K562 (cell line): Measurements from ENCODE around the gene DNAJB11. TPM values are rescaled to one million over a fixed set of nuclear protein-coding genes. Genes with fewer than 3 reads are reported as not detected.
"Not testable (repeated sequence)": the region's sequence is repeated elsewhere in the genome, so short reads cannot be mapped to it uniquely, and the experiment has no call there.

Experiments
- ATAC-seq: fragments of 200-7000 bp; cut with Tn5 transposase; 3 replicates; pipeline ENCODE4 v1.9.1; 2020; ENCODE audit warnings: moderate library complexity
- BruUV-seq: library from RNA; stranded (reverse); fragments of 400-500 nt; replicated peaks from 2 replicates; lab custom pipeline; 2021; lab: Mats Ljungman, UMichigan
- CTCF ChIA-PET: fragments of 300-600 bp; formaldehyde crosslinking; extraction: SDS; loops from one replicate; lab custom pipeline; 2021; ENCODE audit warnings: low intra/inter-chr PET ratio; lab: Yijun Ruan, JAX
- POLR2A ChIA-PET: fragments of 300-600, 350-650 bp; sonication (Branson Sonifier 250); formaldehyde crosslinking; extraction: SDS; loops from one replicate; lab custom pipeline; 2021; ENCODE audit warnings: antibody characterized with exemption, inconsistent platforms; lab: Yijun Ruan, JAX
- DNase-seq, 4 experiments: peaks; one replicate each; pipeline versions ENCODE4 v3.0.0 to v3.0.0-alpha.2; 2011 to 2018; ENCODE audit warnings: low spot score in 3 of 4, mixed read lengths in 3 of 4; ENCODE audit errors: extremely low read depth in 1 of 4
- FAIRE-seq: peaks from 2 replicates; lab custom pipeline; 2011; peaks lifted over from hg19 to GRCh38; lab: Jason Lieb, UNC
- H2AFZ ChIP-seq: 2 replicates; pipeline ENCODE4 v1.6.0; 2011; ENCODE audit warnings: low read depth, low read length, control low read depth, inconsistent platforms
- H3K27ac ChIP-seq: fragments of 200-600 bp; 3 replicates; pipeline ENCODE4 v1.8.0; 2011; ENCODE audit warnings: low read depth, mild to moderate bottlenecking, control low read depth, inconsistent platforms, low read length, moderate library complexity, mixed read lengths; ENCODE audit errors: extremely low read depth
- H3K27me3 ChIP-seq, 2 experiments: fragments of 300-600 bp in 1 of 2; 2 replicates in 1 of 2; 3 replicates in 1 of 2; pipeline versions ENCODE4 v1.6.0 to v1.8.0; 2011; ENCODE audit warnings: inconsistent platforms in 2 of 2, low read length in 2 of 2, mild to moderate bottlenecking in 1 of 2, mixed read lengths in 1 of 2, moderate library complexity in 1 of 2; ENCODE audit not compliant: control insufficient read depth in 2 of 2, insufficient read depth in 2 of 2
- H3K36me3 ChIP-seq: fragments of 300-600 bp; 3 replicates; pipeline ENCODE4 v1.8.0; 2011; ENCODE audit warnings: mild to moderate bottlenecking, low read length, inconsistent platforms; ENCODE audit not compliant: control insufficient read depth, insufficient read depth
- H3K4me1 ChIP-seq, 2 experiments: fragments of 200-600 bp in 1 of 2; replicated peaks in 1 of 2; 2 replicates in 1 of 2; 3 replicates in 1 of 2; pipeline versions ENCODE4 v1.5.1 to v1.8.0; 2011; ENCODE audit warnings: inconsistent platforms in 2 of 2, low read length in 2 of 2, mild to moderate bottlenecking in 1 of 2, mixed read lengths in 1 of 2, moderate library complexity in 1 of 2; ENCODE audit not compliant: control insufficient read depth in 2 of 2, insufficient read depth in 2 of 2
- H3K4me2 ChIP-seq: 2 replicates; pipeline ENCODE4 v1.6.1; 2011; ENCODE audit warnings: low read length, control low read depth, inconsistent platforms, mixed read lengths; ENCODE audit not compliant: insufficient read depth
- H3K4me3 ChIP-seq: fragments of 200-600 bp; sonication (generic), shearing (Covaris generic); 2 replicates; pipeline ENCODE4 v1.5.1; 2016; ENCODE audit warnings: control low read depth, inconsistent platforms
- H3K79me2 ChIP-seq: fragments of 200-600 bp; 3 replicates; pipeline ENCODE4 v1.8.0; 2011; ENCODE audit warnings: low read length, inconsistent platforms; ENCODE audit not compliant: control insufficient read depth, insufficient read depth
- H3K9ac ChIP-seq, 2 experiments: 2 replicates each; pipeline versions ENCODE4 v1.6.0 to v1.6.1; 2011; ENCODE audit warnings: low read depth in 2 of 2, low read length in 2 of 2, control low read depth in 1 of 2, inconsistent platforms in 1 of 2, mild to moderate bottlenecking in 1 of 2, mixed read lengths in 1 of 2; ENCODE audit not compliant: insufficient read depth in 1 of 2
- H3K9me1 ChIP-seq: one replicate; pipeline ENCODE4 v1.6.0; 2011; ENCODE audit warnings: inconsistent platforms, mild to moderate bottlenecking, low read length, moderate library complexity; ENCODE audit not compliant: control insufficient read depth, insufficient read depth
- H3K9me3 ChIP-seq: replicated peaks from 2 replicates; pipeline ENCODE4 v1.5.1; 2011; ENCODE audit warnings: low read depth, low read length, inconsistent platforms; ENCODE audit not compliant: control insufficient read depth, insufficient read depth
- H4K20me1 ChIP-seq: replicated peaks from 2 replicates; pipeline ENCODE4 v1.6.1; 2011; ENCODE audit warnings: low read length, inconsistent platforms, mixed read lengths; ENCODE audit not compliant: control insufficient read depth, insufficient read depth
- BRCA1 ChIP-seq, 2 experiments: fragments of 450-650 bp in 1 of 2; sonication (generic) in 1 of 2; formaldehyde crosslinking in 1 of 2; IDR thresholded peaks; 2 replicates each; pipeline versions ENCODE4 v1.5.0 to v1.6.1; 2017 to 2020; ENCODE audit warnings: mild to moderate bottlenecking in 1 of 2, missing genetic modification reagents in 1 of 2
- POLR2G ChIP-seq: fragments of 200-400 bp; formaldehyde crosslinking; IDR thresholded peaks from 2 replicates; pipeline ENCODE4 v1.6.1; 2017; ENCODE audit warnings: low read depth, mild to moderate bottlenecking, antibody characterized with exemption, low read length, moderate library complexity
- SRSF3 ChIP-seq: fragments of 200-400 bp; formaldehyde crosslinking; IDR thresholded peaks from 2 replicates; pipeline ENCODE4 v1.6.1; 2016; ENCODE audit warnings: mild to moderate bottlenecking, low read length, moderate library complexity; ENCODE audit not compliant: insufficient read depth
- TAF9B ChIP-seq: fragments of 450-650 bp; IDR thresholded peaks from 2 replicates; pipeline ENCODE4 v1.6.1; 2018; ENCODE audit warnings: mild to moderate bottlenecking; ENCODE audit not compliant: partially characterized antibody
- TEAD1 ChIP-seq, 2 experiments: fragments of 450-650 bp in 1 of 2; sonication (generic) in 1 of 2; formaldehyde crosslinking; IDR thresholded peaks; 2 replicates each; pipeline versions ENCODE4 v1.4.0 to v1.8.0; 2020 to 2022; ENCODE audit warnings: mild to moderate bottlenecking in 2 of 2, missing genetic modification reagents in 1 of 2
- WGBS: fragments of 100-300 bp; shearing (Covaris generic); methylation state at CpG from one replicate; pipeline ENCODE4 v1.1.6; 2016; ENCODE audit warnings: low coverage, mixed read lengths; ENCODE audit not compliant: insufficient coverage; ENCODE audit errors: missing lambda C conversion rate; 5-methylcytosine and 5-hydroxymethylcytosine counted together
- in situ Hi-C: fragments of 300-500 bp; cut with MboI; formaldehyde crosslinking; loops from 4 replicates; pipeline ENCODE4 v1.15.0; 2018; ENCODE audit warnings: inconsistent platforms, mixed read lengths
- intact Hi-C: fragments of 100-400 bp; cut with micrococcal nuclease; formaldehyde crosslinking; loops from 2 replicates; pipeline ENCODE4 v1.14.2; 2022
- polyA plus RNA-seq, 8 experiments: library from polyadenylated mRNA; depleted of rRNA in 4 of 8; stranded (reverse) in 5 of 8; unstranded in 3 of 8; fragments of >200 nt; fragmentation: Nextera tagmentation in 2 of 8; fragmentation: Illumina TruSeq in 1 of 8; extraction: Ambion mirVana in 2 of 8; extraction: Trizol in 1 of 8; gene quantifications; 2 replicates each; pipeline versions ENCODE4 v1.2.1 to v1.2.3, GENCODE V29; 2011 to 2014; ENCODE audit warnings: inconsistent platforms in 1 of 8, missing spikeins in 1 of 8
- total RNA-seq, 7 experiments: library from RNA; depleted of rRNA in 6 of 7; stranded (reverse); fragments of >200 nt in 6 of 7; fragmentation: Illumina TruSeq in 2 of 7; extraction: Trizol in 2 of 7; gene quantifications; 2 replicates each; pipeline versions ENCODE4 v1.2.1 to v1.2.3, GENCODE V29; 2011 to 2021; ENCODE audit warnings: low replicate concordance in 1 of 7
- TF ChIP-seq, protein P1 (sequence below): fragments of 450-650 bp; IDR thresholded peaks from 2 replicates; pipeline ENCODE4 v1.6.1; 2017; ENCODE audit warnings: mild to moderate bottlenecking, moderate library complexity
- TF ChIP-seq, protein P2 (sequence below): sonication (generic); formaldehyde crosslinking; IDR thresholded peaks from 2 replicates; pipeline ENCODE4 v1.8.0; 2022; ENCODE audit warnings: missing genetic modification reagents, mild to moderate bottlenecking, moderate library complexity, borderline replicate concordance
- TF ChIP-seq, protein P3 (sequence below): fragments of 200-800 bp; sonication (Bioruptor generic); IDR thresholded peaks from 2 replicates; pipeline ENCODE4 v1.6.1; 2017; ENCODE audit warnings: missing genetic modification characterization, missing compliant biosample characterization

DNAJB11 gene
- total and polyA plus RNA-seq, 9 of the 15 experiments (the other 6 are each of a cell fraction or from before 2014, with no cell fraction given), result 14.8 to 74.7 (median 63.8) TPM

DNA sequence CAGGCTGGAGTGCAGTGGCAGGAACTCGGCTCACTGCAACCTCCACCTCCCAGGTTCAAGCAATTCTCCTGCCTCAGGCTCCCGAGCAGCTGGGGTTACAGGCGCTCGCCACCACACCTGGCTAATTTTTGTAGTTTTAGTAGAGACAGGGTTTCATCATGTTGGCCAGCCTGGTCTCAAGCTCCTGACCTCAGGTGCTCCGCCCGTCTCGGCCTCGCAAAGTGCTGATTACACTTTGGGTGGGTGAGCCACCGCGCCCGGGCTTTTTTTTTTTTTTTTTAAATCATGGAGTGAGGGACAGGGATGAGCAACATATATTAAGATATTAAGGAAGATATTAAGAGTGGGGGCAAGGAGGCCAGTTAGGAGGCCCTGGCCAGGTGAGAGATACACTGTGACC is 1.2 kb upstream of the DNAJB11 start:
- Histone ChIP-seq H2AFZ (peak overlapping the region; percentile 53), H3K9ac (peak overlapping the region; percentile 87 to 89; a peak in 3 of 4 replicates), H3K4me1 (peaks cover 3 to 11% of the 10 kb centered on the region in 2 experiments; a peak in 4 of 5 replicates), H3K27ac (peak overlapping the region; percentile 89), H3K4me2 (peak overlapping the region; percentile 96), H3K4me3 (peak overlapping the region; percentile 96), H3K79me2 (peaks cover 69% of the 10 kb centered on the region), H3K36me3 (peaks cover 27% of the 10 kb centered on the region; the same call in 2 of the 3 replicates)
- H3K9me1 ChIP-seq, in situ Hi-C loops, H4K20me1 ChIP-seq, H3K27me3 ChIP-seq, CTCF ChIA-PET, ATAC-seq, intact Hi-C loops, H3K9me3 ChIP-seq, BruUV-seq, FAIRE-seq: not testable (repeated sequence)
- WGBS, result 0% methylated on average over 10 of the region's 11 CpGs
- TF ChIP-seq POLR2G, result 0 out of 2 replicates have a peak, but pooled peaks have one; percentile 28
- TF ChIP-seq, protein P1, sequence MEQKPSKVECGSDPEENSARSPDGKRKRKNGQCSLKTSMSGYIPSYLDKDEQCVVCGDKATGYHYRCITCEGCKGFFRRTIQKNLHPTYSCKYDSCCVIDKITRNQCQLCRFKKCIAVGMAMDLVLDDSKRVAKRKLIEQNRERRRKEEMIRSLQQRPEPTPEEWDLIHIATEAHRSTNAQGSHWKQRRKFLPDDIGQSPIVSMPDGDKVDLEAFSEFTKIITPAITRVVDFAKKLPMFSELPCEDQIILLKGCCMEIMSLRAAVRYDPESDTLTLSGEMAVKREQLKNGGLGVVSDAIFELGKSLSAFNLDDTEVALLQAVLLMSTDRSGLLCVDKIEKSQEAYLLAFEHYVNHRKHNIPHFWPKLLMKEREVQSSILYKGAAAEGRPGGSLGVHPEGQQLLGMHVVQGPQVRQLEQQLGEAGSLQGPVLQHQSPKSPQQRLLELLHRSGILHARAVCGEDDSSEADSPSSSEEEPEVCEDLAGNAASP, result 0 out of 2 replicates have a peak, but pooled peaks have one; percentile 42
- POLR2A ChIA-PET, result interaction anchor here (0.6 to 5.7 kb wide), 6 partner anchors 8 to 995 kb away, joined by 3 to 64 read pairs (median 6); partner anchors contain the start of gene EIF4A2
- DNase-seq, result peak in 1 of 4 experiments; percentile 32

DNA sequence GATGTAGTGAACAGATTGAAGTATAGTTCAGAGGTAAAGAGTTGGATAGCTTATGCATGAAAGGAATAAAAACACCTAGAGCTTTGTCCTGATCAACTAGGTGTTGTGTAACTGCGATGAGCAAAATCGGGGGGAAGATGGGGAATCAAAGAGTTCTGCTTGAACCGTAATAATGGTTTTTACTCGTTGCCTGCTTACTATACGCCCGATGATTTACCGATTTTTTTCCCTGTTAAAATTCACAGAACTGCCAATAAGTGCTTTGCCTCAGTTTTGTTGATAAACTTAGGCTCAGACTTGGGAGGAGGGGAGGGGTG is 783 bp upstream of the DNAJB11 start:
- DNase-seq, result no peak
- intact Hi-C loops, result loop anchor here (1.0 kb wide), 1 partner anchor 460 kb away; the partner anchor contains the start of gene ETV5
- no peak for TF ChIP-seq TAF9B
- TF ChIP-seq, protein P2, sequence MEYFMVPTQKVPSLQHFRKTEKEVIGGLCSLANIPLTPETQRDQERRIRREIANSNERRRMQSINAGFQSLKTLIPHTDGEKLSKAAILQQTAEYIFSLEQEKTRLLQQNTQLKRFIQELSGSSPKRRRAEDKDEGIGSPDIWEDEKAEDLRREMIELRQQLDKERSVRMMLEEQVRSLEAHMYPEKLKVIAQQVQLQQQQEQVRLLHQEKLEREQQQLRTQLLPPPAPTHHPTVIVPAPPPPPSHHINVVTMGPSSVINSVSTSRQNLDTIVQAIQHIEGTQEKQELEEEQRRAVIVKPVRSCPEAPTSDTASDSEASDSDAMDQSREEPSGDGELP (CRISPR knock-in tag), result no peak
- TF ChIP-seq BRCA1 (IDR thresholded peaks at IDR 0.05), result no peak
- TF ChIP-seq BRCA1 (CRISPR knock-in tag; IDR thresholded peaks at IDR 0.05), result no peak
- no peak for TF ChIP-seq SRSF3
- TF ChIP-seq, protein P3, sequence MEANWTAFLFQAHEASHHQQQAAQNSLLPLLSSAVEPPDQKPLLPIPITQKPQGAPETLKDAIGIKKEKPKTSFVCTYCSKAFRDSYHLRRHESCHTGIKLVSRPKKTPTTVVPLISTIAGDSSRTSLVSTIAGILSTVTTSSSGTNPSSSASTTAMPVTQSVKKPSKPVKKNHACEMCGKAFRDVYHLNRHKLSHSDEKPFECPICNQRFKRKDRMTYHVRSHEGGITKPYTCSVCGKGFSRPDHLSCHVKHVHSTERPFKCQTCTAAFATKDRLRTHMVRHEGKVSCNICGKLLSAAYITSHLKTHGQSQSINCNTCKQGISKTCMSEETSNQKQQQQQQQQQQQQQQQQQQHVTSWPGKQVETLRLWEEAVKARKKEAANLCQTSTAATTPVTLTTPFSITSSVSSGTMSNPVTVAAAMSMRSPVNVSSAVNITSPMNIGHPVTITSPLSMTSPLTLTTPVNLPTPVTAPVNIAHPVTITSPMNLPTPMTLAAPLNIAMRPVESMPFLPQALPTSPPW (CRISPR knock-in tag), result no peak
- TF ChIP-seq TEAD1 (CRISPR knock-in tag; IDR thresholded peaks at IDR 0.05), result no peak

More for the DNA sequence above, 783 bp upstream of the DNAJB11 start:
- peaks cover 28% of the 10 kb centered on the region; the same call in 2 of the 3 replicates for H3K36me3 ChIP-seq
- H3K9me1 ChIP-seq, result no peaks in the 10 kb centered on the region
- peaks cover 69% of the 10 kb centered on the region for H3K79me2 ChIP-seq
- H3K27me3 ChIP-seq, result no peaks in the 10 kb centered on the region
- ChIA-PET CTCF (no interaction called here), POLR2A (interaction anchor here (0.6 to 5.7 kb wide), 12 partner anchors 9 to 632 kb away, joined by 3 to 64 read pairs (median 4); partner anchors contain the start of genes EIF4A2 and TRA2B)
- TSS peak; percentile 72 for BruUV-seq
- FAIRE-seq, result no peak
- WGBS, result 0% methylated on average over 7 of the region's 7 CpGs
- no peaks in the 10 kb centered on the region for H3K9me3 ChIP-seq
- H3K27ac ChIP-seq, result peak overlapping the region; percentile 89
- in situ Hi-C loops, result no loop called here
- H3K9ac ChIP-seq, result peak overlapping the region; percentile 87 to 89; a peak in 3 of 4 replicates
- peak overlapping the region; percentile 80 for H2AFZ ChIP-seq
- H3K4me2 ChIP-seq, result peak overlapping the region; percentile 96
- peak overlapping the region; percentile 96 for H3K4me3 ChIP-seq
- H3K4me1 ChIP-seq, result peaks cover 3 to 11% of the 10 kb centered on the region in 2 experiments; a peak in 4 of 5 replicates
- no peak for ATAC-seq
- no peaks in the 10 kb centered on the region for H4K20me1 ChIP-seq
